ENCODE measurements around the gene CNDP1. TPM values are rescaled to one million over a fixed set of nuclear protein-coding genes. Genes with fewer than 3 reads are reported as not detected.

Gene CNDP1
- total RNA-seq, 6 experiments from 2014 or later: not detected

- DNase-seq: peak; percentile 65
- TF ChIP-seq CTCF (IDR thresholded peaks at IDR 0.05): no peak
Measured at GRCh38 chr18:74631623-74632350, 97.5 kb downstream of the CNDP1 start.

DNA sequence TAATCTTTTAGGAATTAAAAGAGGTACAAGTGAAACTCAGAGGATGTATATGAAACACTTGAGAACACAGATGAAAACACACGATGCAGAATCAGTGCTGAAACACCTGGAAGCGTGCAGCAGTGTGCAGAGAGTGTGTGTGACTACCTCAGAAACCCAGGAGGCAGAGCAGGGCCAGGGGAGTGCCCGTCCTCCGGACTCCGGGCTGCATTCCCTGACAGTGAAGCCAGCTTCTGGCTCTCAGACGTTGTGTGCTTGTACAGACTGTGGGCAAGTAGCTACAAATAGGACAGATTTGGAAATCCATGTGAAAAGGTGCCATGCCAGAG lies 98.0 kb downstream of the CNDP1 start:
- Mint-ChIP-seq H3K9me3 (no peaks in the 10 kb centered on the region), H3K4me1 (ENCODE audit: low read depth) (peaks cover 43% of the 10 kb centered on the region), H3K27me3 (ENCODE audit: insufficient read depth) (no peaks in the 10 kb centered on the region), H3K27ac (peak overlapping the region; percentile 90), H3K4me3 (peak overlapping the region; percentile 83; the same call in 1 of the 2 replicates), H3K36me3 (ENCODE audit: low read depth) (peaks cover 32% of the 10 kb centered on the region)
- no peak for DNase-seq
- no peak for TF ChIP-seq CTCF (IDR thresholded peaks at IDR 0.05)

More at GRCh38 chr18:74631623-74632350, 97.5 kb downstream of the CNDP1 start:
- H3K9me3 Mint-ChIP-seq: no peaks in the 10 kb centered on the region
- no peaks in the 10 kb centered on the region for H3K27me3 Mint-ChIP-seq (ENCODE audit: insufficient read depth)
- H3K4me3 Mint-ChIP-seq: peak overlapping the region; percentile 83
- H3K4me1 Mint-ChIP-seq (ENCODE audit: low read depth): peaks cover 43% of the 10 kb centered on the region
- H3K27ac Mint-ChIP-seq: peak overlapping the region; percentile 90
- peaks cover 32% of the 10 kb centered on the region for H3K36me3 Mint-ChIP-seq (ENCODE audit: low read depth)

GRCh38 chr18:74632856-74633255 lies 98.6 kb downstream of the CNDP1 start:
- Mint-ChIP-seq H3K36me3 (ENCODE audit: low read depth) (peaks cover 34% of the 10 kb centered on the region), H3K27ac (no peak overlapping the region), H3K4me1 (ENCODE audit: low read depth) (peaks cover 43% of the 10 kb centered on the region), H3K4me3 (no peak overlapping the region), H3K27me3 (ENCODE audit: insufficient read depth) (no peaks in the 10 kb centered on the region), H3K9me3 (no peaks in the 10 kb centered on the region)
- no peak for TF ChIP-seq CTCF (IDR thresholded peaks at IDR 0.05)
- no peak for DNase-seq

DNA sequence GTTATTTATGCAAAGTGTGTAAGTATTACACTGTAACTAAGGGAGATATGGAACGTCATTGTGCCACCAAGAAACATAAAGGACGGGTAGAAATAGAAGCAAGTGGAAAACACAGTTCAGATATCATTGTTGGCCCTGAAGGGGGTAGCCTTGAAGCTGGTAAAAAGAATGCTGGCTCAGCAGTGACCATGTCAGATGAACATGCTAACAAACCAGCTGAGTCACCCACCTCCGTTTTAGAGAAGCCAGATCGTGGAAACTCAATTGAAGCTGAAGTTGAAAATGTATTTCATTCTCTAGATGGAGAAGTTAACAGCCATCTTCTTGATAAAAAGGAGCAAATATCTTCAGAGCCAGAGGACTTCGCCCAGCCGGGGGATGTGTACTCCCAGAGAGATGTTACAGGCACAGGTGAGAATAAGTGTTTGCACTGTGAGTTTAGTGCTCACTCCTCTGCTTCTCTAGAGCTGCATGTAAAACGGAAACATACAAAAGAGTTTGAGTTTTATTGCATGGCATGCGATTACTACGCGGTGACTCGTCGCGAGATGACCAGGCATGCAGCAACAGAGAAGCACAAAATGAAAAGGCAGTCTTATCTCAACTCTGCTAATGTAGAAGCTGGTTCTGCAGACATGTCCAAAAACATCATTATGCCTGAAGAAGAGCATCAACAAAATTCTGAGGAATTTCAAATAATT lies 99.5 kb downstream of the CNDP1 start:
- Mint-ChIP-seq H3K4me1 (ENCODE audit: low read depth) (peaks cover 43% of the 10 kb centered on the region), H3K27ac (peak overlapping the region; percentile 43), H3K9me3 (no peaks in the 10 kb centered on the region), H3K4me3 (no peak overlapping the region), H3K27me3 (ENCODE audit: insufficient read depth) (no peaks in the 10 kb centered on the region), H3K36me3 (ENCODE audit: low read depth) (peaks cover 37% of the 10 kb centered on the region)
- peak; percentile 5 for DNase-seq
- TF ChIP-seq CTCF (IDR thresholded peaks at IDR 0.05): no peak

GRCh38 chr18:74635224-74635975 lies 101.1 kb downstream of the CNDP1 start:
- H3K4me1 Mint-ChIP-seq (ENCODE audit: low read depth): peaks cover 42% of the 10 kb centered on the region
- no peaks in the 10 kb centered on the region for H3K27me3 Mint-ChIP-seq (ENCODE audit: insufficient read depth)
- no peaks in the 10 kb centered on the region for H3K9me3 Mint-ChIP-seq
- H3K36me3 Mint-ChIP-seq (ENCODE audit: low read depth): peaks cover 37% of the 10 kb centered on the region
- H3K4me3 Mint-ChIP-seq: no peak overlapping the region
- DNase-seq: no peak
- H3K27ac Mint-ChIP-seq: no peak overlapping the region
- no peak for TF ChIP-seq CTCF (IDR thresholded peaks at IDR 0.05)

Other genes with a start within 250 kb of the CNDP1 start
- 10 to 100 TPM; 60.4 to 83.3 (median 69.1) TPM for gene CYB5A, start 242.5 kb upstream of the CNDP1 start, total RNA-seq (2021; fragmentation: NEBNext Ultra II Directional; extraction: Animal tissue kit (Norgen Biotek cat#: 25700))
- gene C18orf63, start 218.7 kb upstream of the CNDP1 start, total RNA-seq (2021; fragmentation: NEBNext Ultra II Directional; extraction: Animal tissue kit (Norgen Biotek cat#: 25700)): not detected
- gene DIPK1C, start 77.2 kb upstream of the CNDP1 start, total RNA-seq (2021; fragmentation: NEBNext Ultra II Directional; extraction: Animal tissue kit (Norgen Biotek cat#: 25700)): not detected
- 10 to 100 TPM; 79.7 to 95.4 (median 85.3) TPM for gene CNDP2, start 38.1 kb upstream of the CNDP1 start, total RNA-seq (2021; fragmentation: NEBNext Ultra II Directional; extraction: Animal tissue kit (Norgen Biotek cat#: 25700))
- 1 to 10 TPM; 7.9 to 9.7 (median 9.1) TPM for gene ZNF407, start 63.4 kb downstream of the CNDP1 start, total RNA-seq (2021; fragmentation: NEBNext Ultra II Directional; extraction: Animal tissue kit (Norgen Biotek cat#: 25700))

Measured in HFFc6 (cell line).